Measurements from ENCODE around the gene TGM1. TPM values are rescaled to one million over a fixed set of nuclear protein-coding genes. Genes with fewer than 3 reads are reported as not detected.
A peak's percentile ranks its signal among the peaks of the same experiment; 100 is the strongest.
"Not testable (repeated sequence)": the region's sequence is repeated elsewhere in the genome, so short reads cannot be mapped to it uniquely, and the experiment has no call there.

TGM1 gene
- polyA plus RNA-seq, 10 donors, result 0.82 to 3.9 (median 1.3) TPM

DNA sequence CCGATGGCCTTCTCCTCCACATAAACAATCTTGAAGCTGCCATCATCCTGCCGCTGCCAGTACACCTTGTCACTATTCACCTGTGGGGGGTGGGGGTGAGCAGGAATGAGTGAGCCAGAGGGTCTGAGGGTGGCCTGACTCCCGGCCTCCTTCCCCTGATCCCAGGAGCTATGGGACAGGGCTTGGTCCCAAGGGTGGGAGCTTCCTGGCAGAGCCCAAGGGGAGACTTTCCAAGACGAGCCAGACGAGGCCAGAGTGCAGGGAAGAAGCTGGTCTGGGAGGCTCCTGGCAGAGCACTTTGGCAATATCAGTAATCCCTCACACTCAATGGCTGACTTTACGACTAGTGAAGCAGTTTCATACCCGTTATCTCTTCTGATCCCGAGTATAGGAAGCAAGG lies 7.5 kb downstream of the TGM1 start:
- no peak for DNase-seq

- DNase-seq, result no peak
Observed at GRCh38 chr14:24254630-24255392, 8.2 kb downstream of the TGM1 start.

DNA sequence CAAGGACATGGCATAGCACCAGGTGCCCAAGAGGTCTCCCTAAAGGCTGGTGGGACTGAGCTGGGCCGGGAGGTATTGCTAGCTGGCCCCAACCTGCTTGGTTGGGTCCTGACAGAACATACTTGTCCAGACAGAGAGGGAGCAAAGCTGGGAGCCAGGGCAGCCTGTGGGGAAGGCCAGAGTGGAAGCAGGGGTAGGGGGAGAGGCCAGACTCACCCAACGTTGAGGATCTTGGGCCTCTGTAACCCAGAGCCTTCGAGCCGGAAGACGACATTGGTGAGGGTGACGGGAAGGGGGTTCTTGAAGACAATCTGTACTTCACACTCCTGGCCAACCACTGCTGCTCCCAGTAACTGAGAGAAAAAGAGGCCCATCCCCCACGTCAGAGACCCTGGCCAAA lies 9.0 kb downstream of the TGM1 start:
- no peak for DNase-seq

DNA sequence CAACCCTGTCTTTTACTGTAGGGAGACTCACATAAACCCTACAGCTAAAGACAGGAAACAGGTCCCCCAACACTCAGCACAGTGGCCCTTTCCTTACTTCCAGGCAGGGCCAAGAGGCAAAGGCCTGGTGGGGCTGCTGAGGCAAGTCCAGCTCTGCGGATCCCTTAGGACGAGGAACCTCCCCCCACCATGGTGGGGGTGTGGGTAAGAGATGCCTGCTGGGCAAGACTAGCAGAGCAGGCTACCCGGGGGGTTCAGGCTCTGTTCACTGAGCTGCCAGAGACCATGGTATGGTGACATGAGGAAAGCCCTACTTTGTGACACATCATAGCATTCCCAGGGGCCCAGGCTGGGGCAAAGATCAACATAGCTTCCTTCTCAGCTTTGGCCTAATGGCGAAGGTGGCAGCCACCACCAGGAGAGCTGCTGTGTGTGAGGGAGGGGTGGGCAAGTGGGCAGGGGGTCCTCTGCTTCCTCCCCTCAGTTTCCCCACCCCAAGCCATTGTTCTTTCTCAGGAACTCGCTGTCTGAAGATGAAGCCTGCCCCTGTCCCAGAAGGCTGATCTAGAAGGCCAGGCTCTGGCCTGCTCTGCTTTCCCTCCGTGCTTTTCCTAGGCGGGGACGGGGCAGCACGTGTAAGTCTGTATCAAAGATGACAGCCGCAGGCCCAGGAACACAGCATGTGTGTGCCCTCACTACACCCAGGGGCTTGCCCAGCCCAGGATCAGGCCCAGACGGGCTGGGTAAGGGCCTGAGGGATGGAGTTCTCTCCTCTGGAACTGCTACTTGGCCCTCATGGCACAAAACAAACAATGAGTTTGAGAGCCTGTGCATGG lies 10.5 kb downstream of the TGM1 start:
- no peak for DNase-seq

DNA sequence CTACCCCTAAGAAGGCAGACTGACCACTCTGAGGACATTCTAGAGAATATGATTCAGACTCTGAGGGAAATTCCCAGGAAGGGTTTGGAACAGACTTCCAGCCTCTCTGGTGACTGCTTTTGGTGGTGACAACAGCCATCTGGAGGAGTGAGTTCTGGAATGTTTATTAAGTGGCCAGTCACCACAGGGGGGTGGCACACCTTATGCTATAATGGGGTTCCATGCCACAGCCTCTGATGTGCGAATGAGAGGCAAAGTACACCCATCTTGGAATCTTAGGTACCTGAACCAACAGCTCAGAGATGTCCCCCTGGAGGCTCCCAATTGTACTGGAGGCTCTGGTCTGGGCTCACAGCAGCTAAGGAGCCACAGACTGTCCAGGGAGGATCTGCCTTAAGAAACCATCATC lies 11.1 kb downstream of the TGM1 start:
- no peak for DNase-seq

GRCh38 chr14:24250354-24250753 lies 12.6 kb downstream of the TGM1 start:
- no peak for DNase-seq

- no peak for DNase-seq
Observed at GRCh38 chr14:24249230-24250021, 13.6 kb downstream of the TGM1 start.

- DNase-seq, result no peak
Observed at GRCh38 chr14:24247422-24247821, 15.6 kb downstream of the TGM1 start.

DNA sequence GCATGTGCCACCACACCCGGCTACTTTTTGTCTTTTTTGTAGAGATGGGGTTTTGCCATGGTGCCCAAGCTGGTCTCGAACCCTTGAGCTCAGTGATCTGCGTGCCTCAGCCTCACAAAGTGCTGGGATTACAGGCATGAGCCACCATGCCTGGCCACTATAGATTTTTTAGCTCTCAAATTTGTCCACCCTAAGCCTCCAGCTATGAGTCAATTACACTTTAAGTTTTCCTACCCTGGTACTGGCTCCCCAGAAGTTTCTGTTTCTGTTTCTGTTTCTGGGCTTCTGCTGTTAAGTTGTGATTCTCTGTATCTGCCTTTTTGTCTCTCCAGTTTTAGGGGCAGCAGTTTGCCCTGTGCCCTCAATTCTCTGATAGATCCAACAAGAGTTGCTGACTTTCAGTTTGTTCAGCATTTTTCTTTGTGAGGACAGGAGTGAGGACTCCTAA lies 16.2 kb downstream of the TGM1 start:
- no peak for DNase-seq

GRCh38 chr14:24245350-24245749 lies 17.6 kb downstream of the TGM1 start:
- DNase-seq, result not testable (repeated sequence)

DNA sequence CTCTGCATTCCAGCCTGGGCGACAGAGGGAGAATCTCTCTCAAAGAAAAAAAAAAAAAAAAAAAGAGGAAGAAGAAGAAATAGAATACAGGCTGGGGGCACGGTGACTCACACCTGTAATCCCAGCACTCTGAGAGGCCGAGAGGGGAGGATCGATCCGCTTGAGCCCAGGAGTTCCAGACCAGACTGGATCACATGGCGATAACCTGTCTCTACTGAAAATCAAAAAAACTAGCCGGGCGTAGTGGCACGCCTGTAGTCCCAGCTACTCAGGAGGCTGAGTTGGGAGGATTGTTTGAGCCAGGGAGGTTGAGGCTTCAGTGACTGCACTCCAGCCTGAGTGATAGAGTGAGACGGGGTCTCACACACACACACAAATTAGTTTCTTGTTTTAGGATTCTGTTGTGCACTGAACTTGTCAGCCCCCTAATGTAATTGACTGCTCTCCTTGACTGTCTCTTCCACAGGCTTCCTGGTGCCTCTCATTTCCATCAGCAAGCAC lies 19.6 kb downstream of the TGM1 start:
- peak in 1 of 3 donors; percentile 14 for DNase-seq

DNA sequence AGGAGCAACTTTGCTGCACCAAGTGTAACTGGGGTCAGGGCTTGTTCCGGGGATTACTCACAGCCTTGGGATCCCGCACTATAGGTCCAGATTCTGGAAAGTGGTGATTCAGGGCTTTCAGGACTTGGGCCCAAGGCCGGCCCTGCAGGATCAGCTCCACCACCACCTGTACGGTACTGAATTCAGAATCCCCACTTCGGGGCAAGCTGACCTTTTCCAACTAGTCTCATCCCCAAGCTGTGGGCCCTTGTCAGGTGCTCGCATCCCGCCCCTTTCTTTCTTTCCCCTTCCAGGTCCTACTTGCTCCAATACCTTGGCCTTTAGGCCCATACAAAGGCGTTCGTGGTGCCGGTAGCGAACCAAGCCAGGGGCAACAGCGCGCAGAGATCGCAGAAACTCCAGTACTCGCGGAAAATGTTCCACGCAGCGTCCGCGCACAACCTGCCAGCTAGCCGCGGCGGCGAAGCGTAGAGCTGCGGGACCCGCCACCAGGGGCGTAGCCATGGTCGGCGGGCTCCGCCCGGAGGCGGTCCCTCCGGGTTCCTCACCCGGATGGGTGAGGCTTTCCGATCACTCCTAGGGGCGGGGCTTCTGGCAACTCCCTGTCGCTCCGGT lies 21.0 kb downstream of the TGM1 start:
- DNase-seq, result peak in 2 of 3 donors; percentile 6 to 96

- DNase-seq, result no peak
Observed at GRCh38 chr14:24240110-24240918, 22.7 kb downstream of the TGM1 start.

- DNase-seq, result no peak
Observed at GRCh38 chr14:24238527-24239037, 24.4 kb downstream of the TGM1 start.

GRCh38 chr14:24238123-24238522 lies 24.9 kb downstream of the TGM1 start:
- no peak for DNase-seq

GRCh38 chr14:24237463-24237955 lies 25.5 kb downstream of the TGM1 start:
- DNase-seq, result no peak

GRCh38 chr14:24236689-24237462 lies 26.1 kb downstream of the TGM1 start:
- no peak for DNase-seq

DNA sequence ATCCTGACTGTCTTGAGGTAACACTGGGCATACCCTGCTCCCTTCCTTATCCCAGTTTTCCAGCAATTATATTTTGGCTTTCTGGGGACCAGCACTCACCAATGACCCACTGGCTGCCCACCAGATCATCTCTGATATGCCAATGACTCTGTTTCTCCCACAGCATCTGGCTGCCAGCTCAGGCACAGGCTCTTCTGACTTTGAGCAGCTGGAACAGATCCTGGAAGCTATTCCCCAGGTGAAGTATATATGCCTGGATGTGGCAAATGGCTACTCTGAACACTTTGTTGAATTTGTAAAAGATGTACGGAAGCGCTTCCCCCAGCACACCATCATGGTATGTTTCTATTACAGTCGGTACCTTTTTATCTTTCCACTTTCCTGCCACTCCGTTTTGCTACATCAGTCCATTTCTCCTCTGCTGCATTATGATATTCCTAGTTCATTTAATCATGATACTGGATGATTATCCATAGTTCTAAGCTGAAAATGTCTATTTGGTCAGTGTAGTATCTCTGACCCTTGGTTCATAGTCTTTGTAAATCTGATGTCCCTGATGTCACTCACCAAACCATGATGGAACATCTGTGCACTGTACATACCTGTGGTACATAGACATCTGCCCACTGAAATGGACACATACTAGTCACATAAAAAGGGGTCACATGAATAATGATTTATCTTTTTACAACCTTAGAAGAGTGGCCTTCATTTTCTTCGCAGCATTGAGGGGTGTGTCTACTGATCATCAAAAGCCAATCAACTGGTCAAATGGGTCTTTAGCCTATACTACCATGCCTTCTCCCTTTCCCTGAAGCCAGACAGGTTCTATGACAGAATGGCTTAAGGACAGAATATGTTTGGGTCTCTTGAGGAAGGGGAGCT lies 26.9 kb downstream of the TGM1 start:
- no peak for DNase-seq
